Tibial nerve (tissue), 4 donors: ENCODE measurements around the gene TAF4. TPM values are rescaled to one million over a fixed set of nuclear protein-coding genes. Genes with fewer than 3 reads are reported as not detected.

Experiments
- DNase-seq, 2 donors: peaks; one replicate each; pipeline ENCODE4 v3.0.0-alpha.2; 2019; ENCODE audit warnings: low spot score in 2 of 2
- H3K27ac ChIP-seq, 4 donors: fragments of 200-600 bp; sonication (generic) in 3 of 4; one replicate each; pipeline ENCODE4 v1.5.1; 2017 to 2019; ENCODE audit warnings: mild to moderate bottlenecking in 1 of 4
- H3K27me3 ChIP-seq, 2 donors: fragments of 200-600 bp; sonication (generic) in 1 of 2; one replicate each; pipeline versions ENCODE4 v1.5.1 to v1.6.0; 2017 to 2019
- H3K36me3 ChIP-seq, 3 donors: fragments of 200-600 bp; sonication (generic); one replicate each; pipeline ENCODE4 v1.5.1; 2018 to 2019
- H3K4me1 ChIP-seq, 4 donors: fragments of 200-600 bp; sonication (generic) in 3 of 4; one replicate each; pipeline ENCODE4 v1.5.1; 2017 to 2019
- H3K4me3 ChIP-seq, 4 donors: fragments of 200-600 bp; sonication (generic) in 3 of 4; one replicate each; pipeline ENCODE4 v1.5.1; 2017 to 2019; ENCODE audit warnings: mild to moderate bottlenecking in 1 of 4, moderate library complexity in 1 of 4
- H3K9me3 ChIP-seq, 4 donors: fragments of 200-600 bp; sonication (generic) in 3 of 4; one replicate each; pipeline ENCODE4 v1.5.1; 2017 to 2019
- EP300 ChIP-seq, 2 donors: sonication (generic); formaldehyde crosslinking; IDR thresholded peaks; one replicate each; pipeline ENCODE4 v1.6.1; 2017; ENCODE audit warnings: antibody characterized with exemption in 2 of 2, mild to moderate bottlenecking in 1 of 2
- POLR2A ChIP-seq, 2 donors: fragments of 450-650 bp; IDR thresholded peaks; one replicate each; pipeline ENCODE4 v1.6.1; 2017; ENCODE audit warnings: antibody characterized with exemption in 2 of 2, mild to moderate bottlenecking in 2 of 2, moderate library complexity in 2 of 2
- WGBS, 2 donors: methylation state at CpG; one replicate each; pipeline ENCODE4 v1.1.5; 2018; 5-methylcytosine and 5-hydroxymethylcytosine counted together
- total RNA-seq, 4 donors: library from RNA; depleted of rRNA; stranded (reverse); fragments of >200 nt; gene quantifications; one replicate each; pipeline ENCODE4 v1.1.0, GENCODE V29; 2016
- TF ChIP-seq, protein P1 (sequence below), 5 experiments: fragments of 200-600 bp in 3 of 5; fragments of 450-650 bp in 2 of 5; sonication (generic) in 3 of 5; IDR thresholded peaks; one replicate each; pipeline ENCODE4 v1.5.1; 2016 to 2019; ENCODE audit warnings: antibody characterized with exemption in 5 of 5, mild to moderate bottlenecking in 3 of 5, moderate library complexity in 2 of 5

Gene TAF4
- total RNA-seq, 4 donors from 2014 or later, result 11.2 to 50.4 (median 14.8) TPM

DNA sequence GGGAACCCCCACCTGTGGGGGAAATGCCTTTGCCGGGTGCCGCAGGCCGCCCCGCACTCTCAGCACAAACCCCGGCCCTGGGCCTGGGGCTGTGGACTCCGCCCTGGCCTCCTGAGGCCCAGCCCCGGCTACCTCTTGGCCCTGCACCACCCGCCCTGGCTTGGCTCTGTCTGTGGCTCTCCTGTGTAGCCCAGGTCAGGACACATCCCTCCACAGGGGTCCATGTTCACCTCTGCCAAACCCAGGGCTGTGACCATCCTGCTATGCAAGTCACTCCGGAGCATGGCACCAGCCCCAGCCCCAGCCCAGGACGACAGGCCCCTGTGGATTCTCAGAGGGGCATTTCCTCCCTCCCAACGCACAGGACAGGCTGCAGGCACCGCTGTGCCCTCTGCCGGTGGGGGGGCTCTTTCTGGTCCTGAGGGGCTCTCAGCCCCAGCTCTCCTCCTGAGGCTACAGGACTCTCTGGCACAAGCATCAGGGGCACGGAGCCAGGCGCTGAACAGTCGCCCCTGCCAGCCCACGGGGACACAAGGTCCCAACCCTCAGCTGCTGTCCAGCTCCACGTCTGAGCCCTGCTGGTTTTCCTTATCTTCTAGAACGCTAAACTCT lies 45.7 kb downstream of the TAF4 start:
- H3K36me3 ChIP-seq, result no peaks in the 10 kb centered on the region
- no peak for DNase-seq
- H3K27me3 ChIP-seq, result no peaks in the 10 kb centered on the region
- H3K4me3 ChIP-seq, result no peak overlapping the region
- 71 to 82% methylated on average over 13 to 15 of the region's 19 CpGs for WGBS, 2 donors
- peaks cover 0 to 54% (median 5%) of the 10 kb centered on the region in 4 donors for H3K4me1 ChIP-seq
- no peak for TF ChIP-seq EP300 (IDR thresholded peaks at IDR 0.05)
- no peak for TF ChIP-seq POLR2A (IDR thresholded peaks at IDR 0.05)
- TF ChIP-seq, protein P1, sequence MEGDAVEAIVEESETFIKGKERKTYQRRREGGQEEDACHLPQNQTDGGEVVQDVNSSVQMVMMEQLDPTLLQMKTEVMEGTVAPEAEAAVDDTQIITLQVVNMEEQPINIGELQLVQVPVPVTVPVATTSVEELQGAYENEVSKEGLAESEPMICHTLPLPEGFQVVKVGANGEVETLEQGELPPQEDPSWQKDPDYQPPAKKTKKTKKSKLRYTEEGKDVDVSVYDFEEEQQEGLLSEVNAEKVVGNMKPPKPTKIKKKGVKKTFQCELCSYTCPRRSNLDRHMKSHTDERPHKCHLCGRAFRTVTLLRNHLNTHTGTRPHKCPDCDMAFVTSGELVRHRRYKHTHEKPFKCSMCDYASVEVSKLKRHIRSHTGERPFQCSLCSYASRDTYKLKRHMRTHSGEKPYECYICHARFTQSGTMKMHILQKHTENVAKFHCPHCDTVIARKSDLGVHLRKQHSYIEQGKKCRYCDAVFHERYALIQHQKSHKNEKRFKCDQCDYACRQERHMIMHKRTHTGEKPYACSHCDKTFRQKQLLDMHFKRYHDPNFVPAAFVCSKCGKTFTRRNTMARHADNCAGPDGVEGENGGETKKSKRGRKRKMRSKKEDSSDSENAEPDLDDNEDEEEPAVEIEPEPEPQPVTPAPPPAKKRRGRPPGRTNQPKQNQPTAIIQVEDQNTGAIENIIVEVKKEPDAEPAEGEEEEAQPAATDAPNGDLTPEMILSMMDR (IDR thresholded peaks at IDR 0.05), result no peak
- H3K27ac ChIP-seq, result no peak overlapping the region
- H3K9me3 ChIP-seq, result no peaks in the 10 kb centered on the region

DNA sequence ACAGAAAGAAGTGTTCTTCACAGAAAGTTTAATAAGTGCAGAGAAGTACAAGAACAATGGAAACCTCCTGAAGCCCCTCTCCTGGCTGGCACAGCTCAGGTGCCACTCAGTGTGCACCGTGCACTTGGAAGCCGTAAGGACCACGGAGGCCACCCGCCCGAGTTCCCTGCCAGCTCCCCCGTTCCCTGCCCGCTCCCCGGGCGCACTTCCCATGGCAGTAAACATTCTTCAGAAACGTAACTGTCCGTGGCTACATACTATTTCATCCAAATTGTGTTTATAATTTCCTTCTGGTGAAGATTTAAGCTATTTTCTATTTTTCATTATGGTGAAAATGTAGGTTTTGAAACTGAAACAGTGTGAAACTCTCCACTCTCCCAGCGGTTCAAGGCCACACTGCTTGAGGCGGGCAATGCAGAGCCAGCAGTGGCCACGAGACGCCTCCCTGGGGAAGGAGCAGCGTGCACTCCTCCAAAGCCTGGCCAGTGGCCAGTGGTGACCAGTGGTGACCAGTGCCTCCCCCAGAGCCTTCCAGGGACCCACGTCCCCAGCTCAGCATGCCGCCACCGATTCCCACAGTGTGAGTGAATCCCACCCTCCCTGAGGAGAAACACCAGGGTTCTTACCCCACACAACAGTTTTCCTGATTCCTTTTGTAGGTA lies 46.4 kb downstream of the TAF4 start:
- Histone ChIP-seq H3K36me3 (peaks cover 0 to 3% (median 0%) of the 10 kb centered on the region in 3 donors), H3K4me3 (no peak overlapping the region), H3K9me3 (no peaks in the 10 kb centered on the region), H3K27ac (no peak overlapping the region), H3K4me1 (peaks cover 0 to 52% (median 5%) of the 10 kb centered on the region in 4 donors), H3K27me3 (no peaks in the 10 kb centered on the region)
- TF ChIP-seq, protein P1 (IDR thresholded peaks at IDR 0.05), result no peak
- TF ChIP-seq POLR2A (IDR thresholded peaks at IDR 0.05) (no peak), EP300 (IDR thresholded peaks at IDR 0.05) (no peak)
- 80 to 81% methylated on average over 19 of the region's 19 CpGs for whole genome bisulfite sequencing, 2 donors
- DNase-seq, result no peak

DNA sequence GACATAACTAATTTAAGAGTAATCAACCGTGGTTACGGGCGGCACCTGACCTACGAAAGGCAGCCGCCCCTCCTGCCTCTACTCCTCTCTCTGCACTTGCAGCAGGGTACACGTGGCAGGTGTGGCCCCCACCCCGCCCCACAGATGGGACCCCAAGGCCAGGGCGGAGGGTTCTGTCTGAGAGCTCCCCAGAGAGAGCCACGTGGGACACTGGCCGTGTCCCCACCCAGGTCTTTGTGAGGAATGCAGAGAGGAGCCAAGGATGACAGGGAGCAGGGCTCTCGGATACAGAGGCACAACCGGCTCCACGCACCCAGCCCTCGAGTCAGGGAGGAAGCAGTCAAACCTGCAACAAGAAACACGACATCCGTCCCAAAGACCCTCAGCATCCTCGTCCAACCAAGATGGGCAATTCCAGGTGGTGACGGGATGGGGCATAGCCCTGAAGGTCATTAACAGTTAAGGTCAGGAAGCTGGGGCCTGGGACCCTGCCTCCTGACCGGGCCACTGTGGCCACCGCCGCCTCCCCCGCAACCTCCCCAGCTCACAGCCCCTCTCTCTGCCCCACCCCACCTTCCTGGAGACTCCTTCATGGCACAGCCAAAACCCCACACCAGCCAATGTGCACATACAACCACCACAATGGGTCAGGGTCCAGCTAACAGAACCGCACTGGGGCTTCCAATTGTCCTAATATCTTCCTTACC lies 47.1 kb downstream of the TAF4 start:
- no peak overlapping the region for H3K4me3 ChIP-seq
- H3K36me3 ChIP-seq, result peaks cover 0 to 10% (median 0%) of the 10 kb centered on the region in 3 donors
- no peak for TF ChIP-seq EP300 (IDR thresholded peaks at IDR 0.05)
- no peak for TF ChIP-seq POLR2A (IDR thresholded peaks at IDR 0.05)
- TF ChIP-seq, protein P1 (IDR thresholded peaks at IDR 0.05), result no peak
- no peaks in the 10 kb centered on the region for H3K27me3 ChIP-seq
- H3K27ac ChIP-seq, result no peak overlapping the region
- WGBS, 2 donors, result 88 to 93% methylated on average over 15 to 23 of the region's 23 CpGs
- no peak for DNase-seq
- peaks cover 0 to 52% (median 5%) of the 10 kb centered on the region in 4 donors for H3K4me1 ChIP-seq
- H3K9me3 ChIP-seq, result no peaks in the 10 kb centered on the region

DNA sequence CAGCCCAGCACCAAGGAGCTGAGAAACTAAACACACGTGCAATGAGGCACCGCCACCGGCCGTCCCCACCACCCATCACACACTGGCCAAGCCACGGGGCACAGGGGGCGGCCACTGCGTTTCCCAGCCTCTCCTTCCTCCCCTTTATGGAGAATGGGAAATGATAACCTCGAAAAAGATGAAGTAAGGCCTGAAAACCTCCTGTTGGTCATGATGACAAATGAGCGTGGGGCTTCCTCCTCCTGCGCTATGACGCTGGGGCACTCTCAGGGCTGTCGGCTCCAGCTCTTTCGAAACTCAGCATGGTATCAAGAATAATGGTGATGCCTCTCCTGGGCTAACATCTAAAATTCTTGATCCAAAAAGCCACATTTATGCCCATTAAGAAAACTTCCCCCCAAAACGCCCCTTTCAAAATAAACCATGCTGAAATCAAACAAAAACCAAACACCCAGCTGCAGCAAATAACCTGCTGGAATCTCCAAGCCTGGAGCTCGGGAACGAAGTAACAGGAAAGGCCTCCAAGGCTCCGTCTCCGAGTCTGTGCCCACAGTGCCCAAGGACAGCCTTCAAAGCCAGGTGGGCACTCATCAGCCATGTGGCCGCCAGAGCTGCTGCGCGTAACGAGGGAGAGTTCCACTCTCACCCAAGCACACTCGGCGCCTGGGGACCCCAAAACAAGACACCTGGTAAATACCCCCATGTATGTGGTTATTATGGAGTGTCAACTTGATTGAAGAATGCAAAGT lies 50.0 kb downstream of the TAF4 start:
- Histone ChIP-seq H3K27me3 (no peaks in the 10 kb centered on the region), H3K27ac (no peak overlapping the region), H3K4me1 (peaks cover 0 to 35% (median 3%) of the 10 kb centered on the region in 4 donors), H3K4me3 (no peak overlapping the region), H3K9me3 (no peaks in the 10 kb centered on the region), H3K36me3 (peaks cover 0 to 32% (median 4%) of the 10 kb centered on the region in 3 donors)
- DNase-seq, result no peak
- TF ChIP-seq, protein P1 (IDR thresholded peaks at IDR 0.05), result no peak
- no peak for TF ChIP-seq POLR2A (IDR thresholded peaks at IDR 0.05)
- TF ChIP-seq EP300 (IDR thresholded peaks at IDR 0.05), result no peak
- 78 to 86% methylated on average over 24 of the region's 24 CpGs for WGBS, 2 donors
